SIG-M5 (cell line): ENCODE measurements around the gene FOXD4L3.
"Not testable (repeated sequence)": the region's sequence is repeated elsewhere in the genome, so short reads cannot be mapped to it uniquely, and the experiment has no call there.

ENCODE experiments used
- DNase-seq: peaks from one replicate; lab custom pipeline; 2025; lab: John Stamatoyannopoulos, UW

Gene FOXD4L3

GRCh38 chr9:68351689-68352088, 49.0 kb downstream of the FOXD4L3 start:
- not testable (repeated sequence) for DNase-seq
